Activated CD4-positive, alpha-beta T cell treated with anti-CD3 and anti-CD28 coated beads, Interleukin-2, amount 10 ng/mL, durations not matched to agents 7 days and 5 days (primary cell): Measurements from ENCODE around the gene AMH. TPM values are rescaled to one million over a fixed set of nuclear protein-coding genes. Genes with fewer than 3 reads are reported as not detected.
"Not testable (repeated sequence)": the region's sequence is repeated elsewhere in the genome, so short reads cannot be mapped to it uniquely, and the experiment has no call there.

Experiments used
- CTCF ChIA-PET: fragments of 350-600 bp; sonication (Branson Sonifier 250); formaldehyde crosslinking; loops from one replicate; lab custom pipeline; 2021; ENCODE audit warnings: antibody characterized with exemption; lab: Charles Lee
- POLR2A ChIA-PET: fragments of 350-600 bp; sonication (Branson Sonifier 250); formaldehyde crosslinking; loops from one replicate; lab custom pipeline; 2021; ENCODE audit warnings: antibody characterized with exemption; lab: Charles Lee
- DNase-seq: peaks from one replicate; pipeline ENCODE4 v3.0.0-alpha.2; 2020
- H3K27ac Mint-ChIP-seq: one replicate; pipeline ENCODE4 v1.8.0; 2021; ENCODE audit warnings: mild to moderate bottlenecking, moderate library complexity, mixed read lengths
- H3K27me3 Mint-ChIP-seq: one replicate; pipeline ENCODE4 v1.8.0; 2021; ENCODE audit warnings: mixed read lengths
- H3K36me3 Mint-ChIP-seq: one replicate; pipeline ENCODE4 v1.8.0; 2021; ENCODE audit warnings: low read depth, mixed read lengths
- H3K4me1 Mint-ChIP-seq: one replicate; pipeline ENCODE4 v1.8.0; 2021; ENCODE audit warnings: mixed read lengths
- H3K4me3 Mint-ChIP-seq: one replicate; pipeline ENCODE4 v1.8.0; 2021; ENCODE audit warnings: mild to moderate bottlenecking, moderate library complexity, mixed read lengths
- H3K9me3 Mint-ChIP-seq: one replicate; pipeline ENCODE4 v1.8.0; 2021; ENCODE audit warnings: mixed read lengths
- total RNA-seq, 2 experiments: library from RNA; stranded (reverse); gene quantifications; one replicate each; pipeline ENCODE4 v1.2.3, GENCODE V29; 2021

AMH gene
- total RNA-seq, 2 experiments from 2014 or later, result 5.2 to 9.2 TPM

- Mint-ChIP-seq H3K27ac (peak overlapping the region; percentile 79), H3K27me3 (no peaks in the 10 kb centered on the region), H3K36me3 (peaks cover 25% of the 10 kb centered on the region), H3K9me3 (no peaks in the 10 kb centered on the region), H3K4me1 (peaks cover 31% of the 10 kb centered on the region), H3K4me3 (peak overlapping the region; percentile 56)
- DNase-seq, result peak; percentile 80
- ChIA-PET CTCF (interaction anchor here (0.5 to 7.7 kb wide), 15 partner anchors 9 to 376 kb away, joined by 3 to 49 read pairs (median 4); partner anchors contain the start of gene PLEKHJ1), POLR2A (interaction anchor here (0.6 to 1.0 kb wide), 3 partner anchors 14 to 15 kb away, joined by 3 to 5 read pairs (median 3); no protein-coding TSS in a partner anchor)
Measured at GRCh38 chr19:2273356-2274184, 24.4 kb downstream of the AMH start.

- DNase-seq, result no peak
- ChIA-PET CTCF (interaction anchor here (0.5 to 7.7 kb wide), 15 partner anchors 9 to 377 kb away, joined by 3 to 49 read pairs (median 4); partner anchors contain the start of gene PLEKHJ1), POLR2A (interaction anchor here (0.6 to 1.0 kb wide), 3 partner anchors 13 to 15 kb away, joined by 3 to 5 read pairs (median 3); no protein-coding TSS in a partner anchor)
- peak overlapping the region; percentile 56 for H3K4me3 Mint-ChIP-seq
- H3K4me1 Mint-ChIP-seq, result peaks cover 30% of the 10 kb centered on the region
- H3K27ac Mint-ChIP-seq, result peak overlapping the region; percentile 79
- H3K9me3 Mint-ChIP-seq, result no peaks in the 10 kb centered on the region
- H3K36me3 Mint-ChIP-seq, result peaks cover 25% of the 10 kb centered on the region
- H3K27me3 Mint-ChIP-seq, result no peaks in the 10 kb centered on the region
Measured at GRCh38 chr19:2274185-2274711, 25.1 kb downstream of the AMH start.

DNA sequence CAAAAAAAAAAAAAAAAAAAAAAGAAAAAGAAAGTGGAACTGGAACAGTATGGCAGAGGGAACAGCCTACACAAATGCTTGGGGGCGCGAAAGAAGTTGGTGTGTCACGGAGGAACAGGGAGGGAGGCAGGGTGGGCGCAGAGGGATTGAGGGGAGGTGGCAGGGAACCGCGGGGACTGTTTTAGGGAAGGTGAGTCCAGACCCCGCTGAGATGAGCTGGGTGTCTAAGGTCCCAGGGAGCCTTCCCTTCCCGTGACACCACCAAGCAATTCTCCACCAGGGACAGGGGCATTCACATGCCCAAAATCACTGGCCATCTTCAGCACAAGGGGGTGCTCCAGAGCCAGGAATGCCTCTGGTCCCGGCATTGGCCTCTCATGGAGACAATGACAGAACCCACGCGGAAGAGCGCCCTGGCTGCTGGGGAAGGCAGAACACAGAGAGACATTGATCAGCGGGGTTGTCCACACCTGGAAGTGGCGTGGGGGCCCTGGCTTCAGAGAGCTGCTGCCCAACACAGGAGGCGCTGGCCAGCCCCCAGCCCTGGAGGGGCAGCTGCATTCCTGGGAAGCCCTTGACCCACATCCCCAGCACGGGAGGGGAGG lies 25.9 kb downstream of the AMH start:
- peak; percentile 61 for DNase-seq
- no peak overlapping the region for H3K4me3 Mint-ChIP-seq

GRCh38 chr19:2275588-2276428 lies 26.7 kb downstream of the AMH start:
- DNase-seq, result no peak
- Mint-ChIP-seq H3K27ac (no peak overlapping the region), H3K27me3 (no peaks in the 10 kb centered on the region), H3K9me3 (no peaks in the 10 kb centered on the region), H3K4me3 (no peak overlapping the region), H3K4me1 (peaks cover 30% of the 10 kb centered on the region), H3K36me3 (peaks cover 23% of the 10 kb centered on the region)
- POLR2A ChIA-PET, result no interaction called here
- CTCF ChIA-PET, result interaction anchor here (1.0 to 7.7 kb wide), 4 partner anchors 11 to 331 kb away, joined by 3 to 49 read pairs (median 6); no protein-coding TSS in a partner anchor

More for the DNA sequence above, 25.9 kb downstream of the AMH start:
- POLR2A ChIA-PET, result no interaction called here
- Mint-ChIP-seq H3K27me3 (no peaks in the 10 kb centered on the region), H3K27ac (no peak overlapping the region), H3K36me3 (peaks cover 23% of the 10 kb centered on the region), H3K9me3 (no peaks in the 10 kb centered on the region), H3K4me1 (peaks cover 30% of the 10 kb centered on the region)
- CTCF ChIA-PET, result interaction anchor here (0.6 to 7.7 kb wide), 9 partner anchors 12 to 330 kb away, joined by 3 to 49 read pairs (median 6); partner anchors contain the start of gene PLEKHJ1

DNA sequence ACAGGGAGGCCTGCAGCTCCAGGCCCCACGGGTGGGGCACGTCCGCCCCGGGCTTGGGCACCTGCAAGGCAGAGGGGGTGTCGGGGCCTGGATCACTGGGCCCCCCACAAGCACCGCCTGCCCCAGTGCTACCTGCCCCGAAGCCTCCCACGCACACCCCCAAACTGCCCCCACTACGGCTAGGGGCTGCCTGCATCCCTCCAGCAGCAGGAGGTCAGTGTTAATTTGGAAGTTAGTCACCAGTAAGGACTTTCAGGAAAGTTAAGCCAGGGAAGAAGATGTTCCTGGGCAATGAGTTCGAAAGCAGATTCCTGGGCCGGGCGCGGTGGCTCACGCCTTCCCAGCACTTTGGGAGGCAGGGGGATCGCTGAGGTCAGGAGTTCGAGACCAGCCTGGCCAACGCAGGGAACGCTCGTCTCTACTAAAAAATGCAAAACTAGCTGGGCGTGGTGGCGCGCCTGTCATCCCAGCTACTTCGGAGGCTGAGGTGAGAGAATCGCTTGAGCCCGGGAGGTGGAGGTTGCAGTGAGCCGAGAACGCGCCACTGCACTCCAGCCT lies 27.4 kb downstream of the AMH start:
- no peak overlapping the region for H3K4me3 Mint-ChIP-seq
- ChIA-PET CTCF (interaction anchor here (1.0 to 7.7 kb wide), 3 partner anchors 11 to 331 kb away, joined by 3 to 49 read pairs (median 3); no protein-coding TSS in a partner anchor), POLR2A (no interaction called here)
- no peak overlapping the region for H3K27ac Mint-ChIP-seq
- peaks cover 21% of the 10 kb centered on the region for H3K36me3 Mint-ChIP-seq
- no peak for DNase-seq
- H3K9me3 Mint-ChIP-seq, result no peaks in the 10 kb centered on the region
- peaks cover 28% of the 10 kb centered on the region for H3K4me1 Mint-ChIP-seq
- no peaks in the 10 kb centered on the region for H3K27me3 Mint-ChIP-seq

- DNase-seq, result no peak
- Mint-ChIP-seq H3K4me1 (peaks cover 29% of the 10 kb centered on the region), H3K36me3 (peaks cover 17% of the 10 kb centered on the region), H3K27me3 (no peaks in the 10 kb centered on the region), H3K4me3 (no peak overlapping the region), H3K27ac (no peak overlapping the region), H3K9me3 (no peaks in the 10 kb centered on the region)
- POLR2A ChIA-PET, result interaction anchor here (0.7 kb wide), 1 partner anchor 41 kb away, joined by 3 read pairs; no protein-coding TSS in a partner anchor
- CTCF ChIA-PET, result interaction anchor here (7.7 kb wide), 1 partner anchor 10 kb away, joined by 49 read pairs; no protein-coding TSS in a partner anchor
Measured at GRCh38 chr19:2277138-2277537, 28.0 kb downstream of the AMH start.

DNA sequence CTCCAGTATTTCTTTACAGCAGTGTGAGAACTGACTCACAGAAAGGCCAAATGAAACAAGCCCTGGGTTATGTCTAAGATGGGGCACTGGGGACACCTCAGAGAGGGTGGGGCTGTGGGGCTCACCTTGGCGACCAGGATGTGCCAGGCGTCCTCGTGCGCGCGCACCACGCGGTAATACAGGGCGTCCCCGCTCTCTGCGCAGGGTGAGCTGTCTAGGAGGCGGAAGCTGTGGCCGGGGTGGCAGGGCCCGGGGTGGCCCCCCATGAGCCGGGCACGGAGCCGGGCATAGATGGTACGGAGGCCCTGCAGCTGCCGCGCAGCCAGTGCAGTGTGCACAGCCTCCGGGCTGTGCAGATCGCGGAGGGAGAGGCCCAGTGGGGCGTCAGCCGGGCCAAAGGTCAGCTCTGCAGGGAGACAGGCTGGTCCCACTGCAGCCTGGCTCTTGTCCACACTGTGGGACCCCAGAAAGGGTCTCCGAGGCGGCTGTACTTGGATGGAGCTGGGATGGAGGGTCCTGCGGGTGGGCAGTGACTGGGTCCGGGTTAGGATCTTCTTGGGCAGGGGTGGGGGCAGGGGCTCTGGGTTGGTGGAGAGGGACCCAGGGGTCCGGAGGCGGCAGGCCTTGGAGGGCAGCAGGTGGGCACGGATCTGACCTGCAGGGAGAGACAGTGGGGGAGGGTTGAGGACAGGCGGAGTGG lies 29.5 kb downstream of the AMH start:
- ChIA-PET CTCF (interaction anchor here (7.7 kb wide), 1 partner anchor 9 kb away, joined by 49 read pairs; no protein-coding TSS in a partner anchor), POLR2A (no interaction called here)
- peaks cover 5% of the 10 kb centered on the region for H3K27me3 Mint-ChIP-seq

GRCh38 chr19:2280633-2281264 lies 31.6 kb downstream of the AMH start:
- Mint-ChIP-seq H3K36me3 (no peaks in the 10 kb centered on the region), H3K4me3 (no peak overlapping the region), H3K27ac (no peak overlapping the region), H3K9me3 (no peaks in the 10 kb centered on the region), H3K4me1 (peaks cover 16% of the 10 kb centered on the region), H3K27me3 (peaks cover 5% of the 10 kb centered on the region)
- ChIA-PET POLR2A (no interaction called here), CTCF (no interaction called here)
- DNase-seq, result no peak

More for the DNA sequence above, 29.5 kb downstream of the AMH start:
- peaks cover 29% of the 10 kb centered on the region for H3K4me1 Mint-ChIP-seq
- H3K4me3 Mint-ChIP-seq, result no peak overlapping the region
- no peaks in the 10 kb centered on the region for H3K9me3 Mint-ChIP-seq
- peaks cover 13% of the 10 kb centered on the region for H3K36me3 Mint-ChIP-seq
- no peak overlapping the region for H3K27ac Mint-ChIP-seq
- DNase-seq, result no peak

- DNase-seq, H3K27me3 Mint-ChIP-seq, CTCF ChIA-PET, H3K9me3 Mint-ChIP-seq, H3K36me3 Mint-ChIP-seq, POLR2A ChIA-PET: not testable (repeated sequence)
- Mint-ChIP-seq H3K4me3 (peak overlapping the region; percentile 32), H3K27ac (peak overlapping the region; percentile 75), H3K4me1 (peaks cover 16% of the 10 kb centered on the region)
Measured at GRCh38 chr19:2281265-2282061, 32.3 kb downstream of the AMH start.

GRCh38 chr19:2282062-2282861 lies 33.1 kb downstream of the AMH start, which contains the start of gene PEAK3:
Gene PEAK3 (minus strand): TSS chr19:2282175. CDS start chr19:2280931, 1,244 bp downstream.
- H3K4me3 Mint-ChIP-seq, result peak within 1 kb of the TSS; percentile 32
- DNase-seq, result peak; percentile 44
- peak within 1 kb of the TSS; percentile 75 for H3K27ac Mint-ChIP-seq
- ChIA-PET POLR2A (no interaction called here), CTCF (interaction anchor here (1.1 to 1.4 kb wide), 2 partner anchors 9 to 262 kb away, joined by 4 to 5 read pairs; no protein-coding TSS in a partner anchor)
- peaks cover 16% of the 10 kb centered on the region for H3K4me1 Mint-ChIP-seq
- no peaks in the 10 kb centered on the region for H3K9me3 Mint-ChIP-seq
- peaks cover 5% of the 10 kb centered on the region for H3K27me3 Mint-ChIP-seq
- H3K36me3 Mint-ChIP-seq, result no peaks in the 10 kb centered on the region
